Measurements from ENCODE around the gene PER3. TPM values are rescaled to one million over a fixed set of nuclear protein-coding genes. Genes with fewer than 3 reads are reported as not detected.

The PER3 gene
- total and polyA plus RNA-seq, 2 of the 13 experiments (the other 11 are each of a cell fraction or from before 2014, with no cell fraction given) = 3.0 to 6.0 TPM

- H4K20me1 ChIP-seq (ENCODE audit: insufficient read depth, low read length) = no peaks in the 10 kb centered on the region
- no peak overlapping the region for H3K9ac ChIP-seq (ENCODE audit: insufficient read depth, low read depth, low read length)
- TF ChIP-seq CSRNP1 (CRISPR knock-in tag; IDR thresholded peaks at IDR 0.05) = no peak
- TF ChIP-seq ZNF337 (CRISPR knock-in tag; IDR thresholded peaks at IDR 0.05; ENCODE audit: borderline replicate concordance, low read depth) = peak; percentile 37; the same call in 1 of the 2 replicates
- ATAC-seq (no peak), FAIRE-seq (no peak), DNase-seq (ENCODE audit: low spot score) (no peak)
- H3K79me2 ChIP-seq (ENCODE audit: insufficient read depth, low read length) = no peaks in the 10 kb centered on the region
- ChIA-PET POLR2A (no interaction called here), CTCF (ENCODE audit: low intra/inter-chr PET ratio, low total read pairs) (no interaction called here)
- no peak overlapping the region for H3K4me2 ChIP-seq (ENCODE audit: low read depth, low read length)
- H3K27me3 ChIP-seq (ENCODE audit: control insufficient read depth in 1 of 2, insufficient read depth in 2 of 2, low read length in 2 of 2) = peaks cover 0 to 6% of the 10 kb centered on the region in 2 experiments; a peak in 1 of 5 replicates
- WGBS (ENCODE audit: low lambda C conversion rate) = 0% methylated on average over 1 of the region's 1 CpG
- intact Hi-C loops (cut with micrococcal nuclease; ENCODE audit: unreplicated experiment) (no loop called here), in situ Hi-C loops (cut with HindIII; ENCODE audit: extremely low pct_ligation_motif_present, low pct_unique_long_range_greater_than_20kb) (no loop called here)
- no peak overlapping the region for H2AFZ ChIP-seq (ENCODE audit: low read length)
- H3K4me1 ChIP-seq (ENCODE audit: insufficient read depth, low read length) = no peaks in the 10 kb centered on the region
- no TSS peak for BruUV-seq (replicated peaks)
- H3K36me3 ChIP-seq (replicated peaks in 1 of 2; ENCODE audit: control insufficient read depth in 1 of 2, insufficient read depth in 2 of 2, low read length in 2 of 2) = no peaks in the 10 kb centered on the region
- no peak overlapping the region for H3K27ac ChIP-seq (ENCODE audit: extremely low read length, insufficient read depth, low read length)
- H3K9me3 ChIP-seq (ENCODE audit: low read length) = no peaks in the 10 kb centered on the region
- no peak overlapping the region for H3K4me3 ChIP-seq (replicated peaks in 1 of 3; ENCODE audit: insufficient read depth in 1 of 3, low read depth in 2 of 3, low read length in 3 of 3)
Observed at GRCh38 chr1:7878027-7878426, 93.9 kb downstream of the PER3 start.

GRCh38 chr1:7879228-7879627 lies 95.1 kb downstream of the PER3 start:
- no peaks in the 10 kb centered on the region for H3K79me2 ChIP-seq (ENCODE audit: insufficient read depth, low read length)
- H3K36me3 ChIP-seq (replicated peaks in 1 of 2; ENCODE audit: control insufficient read depth in 1 of 2, insufficient read depth in 2 of 2, low read length in 2 of 2) = no peaks in the 10 kb centered on the region
- no peak overlapping the region for H2AFZ ChIP-seq (ENCODE audit: low read length)
- ChIA-PET POLR2A (no interaction called here), CTCF (ENCODE audit: low intra/inter-chr PET ratio, low total read pairs) (no interaction called here)
- DNase-seq (ENCODE audit: low spot score) = no peak
- WGBS (ENCODE audit: low lambda C conversion rate) = 45% methylated on average over 3 of the region's 3 CpGs
- no peak for ATAC-seq
- no peak overlapping the region for H3K27ac ChIP-seq (ENCODE audit: extremely low read length, insufficient read depth, low read length)
- H4K20me1 ChIP-seq (ENCODE audit: insufficient read depth, low read length) = no peaks in the 10 kb centered on the region
- intact Hi-C loops (cut with micrococcal nuclease; ENCODE audit: unreplicated experiment) = no loop called here
- in situ Hi-C loops (cut with HindIII; ENCODE audit: extremely low pct_ligation_motif_present, low pct_unique_long_range_greater_than_20kb) = no loop called here
- no peaks in the 10 kb centered on the region for H3K4me1 ChIP-seq (ENCODE audit: insufficient read depth, low read length)
- H3K9me3 ChIP-seq (ENCODE audit: low read length) = no peaks in the 10 kb centered on the region
- H3K4me2 ChIP-seq (ENCODE audit: low read depth, low read length) = no peak overlapping the region
- H3K27me3 ChIP-seq (ENCODE audit: control insufficient read depth in 1 of 2, insufficient read depth in 2 of 2, low read length in 2 of 2) = no peaks in the 10 kb centered on the region
- FAIRE-seq = no peak
- no TSS peak for BruUV-seq (replicated peaks)
- no peak overlapping the region for H3K4me3 ChIP-seq (replicated peaks in 1 of 3; ENCODE audit: insufficient read depth in 1 of 3, low read depth in 2 of 3, low read length in 3 of 3)
- no peak overlapping the region for H3K9ac ChIP-seq (ENCODE audit: insufficient read depth, low read depth, low read length)
- TF ChIP-seq ZNF484 (CRISPR knock-in tag; IDR thresholded peaks at IDR 0.05; ENCODE audit: borderline replicate concordance, low read depth) = no peak
- TF ChIP-seq ZNF263 (CRISPR knock-in tag; IDR thresholded peaks at IDR 0.05) = no peak
- no peak for TF ChIP-seq HNF4A (CRISPR knock-in tag; IDR thresholded peaks at IDR 0.05)
- no peak for TF ChIP-seq MTERF4 (CRISPR knock-in tag; IDR thresholded peaks at IDR 0.05)
- TF ChIP-seq MLXIP (CRISPR knock-in tag; IDR thresholded peaks at IDR 0.05; ENCODE audit: borderline replicate concordance) = no peak
- no peak for TF ChIP-seq ZNF224 (CRISPR knock-in tag; IDR thresholded peaks at IDR 0.05)
- no peak for TF ChIP-seq THAP11 (CRISPR knock-in tag; IDR thresholded peaks at IDR 0.05)
